ENCODE measurements around the gene GALNT9. TPM values are rescaled to one million over a fixed set of nuclear protein-coding genes. Genes with fewer than 3 reads are reported as not detected.

The GALNT9 gene
- total and polyA plus RNA-seq, 2 experiments from 2014 or later = 0.33 to 1.4 TPM

- Histone ChIP-seq H3K4me2 (ENCODE audit: unreplicated experiment) (no peak overlapping the region), H3K36me3 (ENCODE audit: low read depth) (no peaks in the 10 kb centered on the region), H3K27ac (no peak overlapping the region), H3K4me1 (ENCODE audit: insufficient read depth) (peaks cover 16% of the 10 kb centered on the region; the same call in 1 of the 2 replicates), H3F3A (ENCODE audit: insufficient read depth) (peaks cover 14% of the 10 kb centered on the region), H3K9ac (no peak overlapping the region), H2AFZ (no peak overlapping the region), H3K9me2 (ENCODE audit: insufficient read depth) (no peaks in the 10 kb centered on the region), H3K9me3 (ENCODE audit: low read depth) (no peaks in the 10 kb centered on the region), H3K79me2 (ENCODE audit: insufficient read depth) (no peaks in the 10 kb centered on the region), H3K4me3 (no peak overlapping the region), H3K27me3 (replicated peaks; ENCODE audit: insufficient read depth) (peaks cover 23% of the 10 kb centered on the region), H4K20me1 (ENCODE audit: insufficient read depth) (no peaks in the 10 kb centered on the region)
- WGBS, 2 experiments (ENCODE audit: low coverage in 1 of 2, low lambda C conversion rate in 2 of 2, missing lambda C conversion rate in 2 of 2) = 80 to 84% methylated on average over 38 to 42 of the region's 42 CpGs
- TF ChIP-seq EZH2 (IDR thresholded peaks at IDR 0.05; ENCODE audit: insufficient read depth, poor library complexity, severe bottlenecking) = no peak
- no peak for TF ChIP-seq EZH2phosphoT487 (IDR thresholded peaks at IDR 0.05; ENCODE audit: insufficient read depth, low read depth)
- in situ Hi-C loops (cut with MboI) = no loop called here
- DNase-seq = no peak
Measured at GRCh38 chr12:132324173-132324572, 5.2 kb downstream of the GALNT9 start.

DNA sequence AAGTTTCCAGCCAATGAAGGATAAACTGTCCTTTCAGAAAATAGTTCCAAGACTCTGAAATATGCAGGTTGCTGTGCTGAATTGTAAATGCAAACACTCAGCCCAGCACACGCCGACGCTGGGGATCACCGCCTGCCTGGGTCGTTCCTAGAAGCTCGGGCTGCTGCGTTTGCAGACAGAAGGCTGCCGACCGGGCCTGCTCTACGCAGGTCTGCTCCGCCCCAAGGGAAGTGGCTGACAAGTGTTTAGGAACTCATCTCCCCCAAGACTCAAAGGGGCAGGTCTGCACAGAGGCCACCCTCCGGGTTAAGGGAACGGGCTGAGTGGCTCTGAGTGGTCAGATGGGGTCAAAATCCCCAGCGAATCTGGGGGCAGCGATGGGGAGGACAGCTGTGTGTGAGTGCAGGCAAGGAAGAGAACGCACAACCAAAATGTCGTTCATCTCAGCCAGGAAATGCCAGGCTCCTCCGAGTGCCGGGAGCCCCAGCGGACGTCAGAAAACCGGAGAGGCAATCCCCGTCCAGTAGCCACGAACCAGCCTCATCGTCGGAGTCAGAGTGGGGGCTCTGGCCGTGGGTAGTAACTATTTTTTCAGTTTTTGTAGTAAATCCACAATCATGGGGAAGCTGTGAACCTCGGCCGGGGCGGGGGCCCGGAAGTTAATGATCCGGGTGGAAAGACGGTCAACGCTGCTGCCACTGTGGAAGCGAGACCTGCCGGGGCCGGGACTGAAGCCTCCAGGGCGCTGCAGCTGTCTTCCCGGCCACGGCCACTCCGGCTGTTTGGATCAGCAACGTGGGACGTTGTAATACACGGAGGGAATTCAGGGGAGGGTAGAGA lies 6.0 kb downstream of the GALNT9 start:
- DNase-seq = no peak
- H3K4me1 ChIP-seq (ENCODE audit: insufficient read depth) = peaks cover 15% of the 10 kb centered on the region; the same call in 1 of the 2 replicates
- no peak overlapping the region for H3K27ac ChIP-seq
- no peak overlapping the region for H2AFZ ChIP-seq
- no peak overlapping the region for H3K4me3 ChIP-seq
- H3K79me2 ChIP-seq (ENCODE audit: insufficient read depth) = no peaks in the 10 kb centered on the region
- in situ Hi-C loops (cut with MboI) = no loop called here
- H3K9ac ChIP-seq = no peak overlapping the region
- no peak overlapping the region for H3K4me2 ChIP-seq (ENCODE audit: unreplicated experiment)
- 48 to 51% methylated on average over 44 of the region's 44 CpGs for WGBS, 2 experiments (ENCODE audit: low coverage in 1 of 2, low lambda C conversion rate in 2 of 2, missing lambda C conversion rate in 2 of 2)
- no peaks in the 10 kb centered on the region for H4K20me1 ChIP-seq (ENCODE audit: insufficient read depth)
- no peak for TF ChIP-seq EZH2 (IDR thresholded peaks at IDR 0.05; ENCODE audit: insufficient read depth, poor library complexity, severe bottlenecking)
- TF ChIP-seq EZH2phosphoT487 (IDR thresholded peaks at IDR 0.05; ENCODE audit: insufficient read depth, low read depth) = no peak
- no peaks in the 10 kb centered on the region for H3K9me3 ChIP-seq (ENCODE audit: low read depth)
- no peaks in the 10 kb centered on the region for H3K36me3 ChIP-seq (ENCODE audit: low read depth)
- H3F3A ChIP-seq (ENCODE audit: insufficient read depth) = peaks cover 14% of the 10 kb centered on the region
- H3K27me3 ChIP-seq (replicated peaks; ENCODE audit: insufficient read depth) = peaks cover 23% of the 10 kb centered on the region
- no peaks in the 10 kb centered on the region for H3K9me2 ChIP-seq (ENCODE audit: insufficient read depth)

GRCh38 chr12:132322206-132323132 lies 6.9 kb downstream of the GALNT9 start:
- Histone ChIP-seq H3K36me3 (ENCODE audit: low read depth) (no peaks in the 10 kb centered on the region), H4K20me1 (ENCODE audit: insufficient read depth) (no peaks in the 10 kb centered on the region), H3K9me3 (ENCODE audit: low read depth) (no peaks in the 10 kb centered on the region), H3K79me2 (ENCODE audit: insufficient read depth) (no peaks in the 10 kb centered on the region), H2AFZ (no peak overlapping the region), H3K9me2 (ENCODE audit: insufficient read depth) (no peaks in the 10 kb centered on the region), H3K27ac (no peak overlapping the region), H3K4me1 (ENCODE audit: insufficient read depth) (peaks cover 10% of the 10 kb centered on the region; the same call in 1 of the 2 replicates), H3K27me3 (replicated peaks; ENCODE audit: insufficient read depth) (peaks cover 23% of the 10 kb centered on the region), H3K4me2 (ENCODE audit: unreplicated experiment) (no peak overlapping the region), H3K9ac (no peak overlapping the region), H3K4me3 (no peak overlapping the region), H3F3A (ENCODE audit: insufficient read depth) (peaks cover 14% of the 10 kb centered on the region)
- WGBS, 2 experiments (ENCODE audit: low coverage in 1 of 2, low lambda C conversion rate in 2 of 2, missing lambda C conversion rate in 2 of 2) = 51% methylated on average over 42 to 43 of the region's 43 CpGs
- in situ Hi-C loops (cut with MboI) = no loop called here
- no peak for TF ChIP-seq EZH2 (IDR thresholded peaks at IDR 0.05; ENCODE audit: insufficient read depth, poor library complexity, severe bottlenecking)
- TF ChIP-seq EZH2phosphoT487 (IDR thresholded peaks at IDR 0.05; ENCODE audit: insufficient read depth, low read depth) = no peak
- DNase-seq = no peak

GRCh38 chr12:132321321-132322118 lies 7.9 kb downstream of the GALNT9 start:
- Histone ChIP-seq H3K4me1 (ENCODE audit: insufficient read depth) (0 out of 2 replicates have a peak, but pooled peaks cover under 1% of the 10 kb centered on the region), H3K36me3 (ENCODE audit: low read depth) (no peaks in the 10 kb centered on the region), H3K9ac (no peak overlapping the region), H2AFZ (no peak overlapping the region), H3F3A (ENCODE audit: insufficient read depth) (peaks cover 6% of the 10 kb centered on the region), H3K27ac (no peak overlapping the region), H3K4me3 (no peak overlapping the region), H3K4me2 (ENCODE audit: unreplicated experiment) (no peak overlapping the region), H3K9me2 (ENCODE audit: insufficient read depth) (no peaks in the 10 kb centered on the region), H3K9me3 (ENCODE audit: low read depth) (no peaks in the 10 kb centered on the region), H3K79me2 (ENCODE audit: insufficient read depth) (no peaks in the 10 kb centered on the region), H4K20me1 (ENCODE audit: insufficient read depth) (no peaks in the 10 kb centered on the region), H3K27me3 (replicated peaks; ENCODE audit: insufficient read depth) (peaks cover 23% of the 10 kb centered on the region)
- in situ Hi-C loops (cut with MboI) = no loop called here
- DNase-seq = no peak
- TF ChIP-seq EZH2 (IDR thresholded peaks at IDR 0.05; ENCODE audit: insufficient read depth, poor library complexity, severe bottlenecking) (no peak), EZH2phosphoT487 (IDR thresholded peaks at IDR 0.05; ENCODE audit: insufficient read depth, low read depth) (no peak)
- 55 to 65% methylated on average over 13 to 20 of the region's 20 CpGs for WGBS, 2 experiments (ENCODE audit: low coverage in 1 of 2, low lambda C conversion rate in 2 of 2, missing lambda C conversion rate in 2 of 2)
